B cell (primary cell): ENCODE results near the gene ZNF532.

Source experiments
- CTCF ChIP-seq: fragments of 200-600 bp; IDR thresholded peaks from one replicate; pipeline ENCODE4 v1.8.0; 2022; ENCODE audit warnings: antibody characterized with exemption, mild to moderate bottlenecking
- EZH2 ChIP-seq: IDR thresholded peaks from 2 replicates; pipeline ENCODE4 v1.6.1; 2012; ENCODE audit warnings: borderline replicate concordance, low read depth, mild to moderate bottlenecking, moderate library complexity, low read length; ENCODE audit not compliant: insufficient read depth, poor library complexity, severe bottlenecking

GRCh38 chr18:58882044-58882443 lies 17.4 kb downstream of the ZNF532 start:
- no peak for TF ChIP-seq CTCF
- TF ChIP-seq EZH2 = no peak
